NB4 (cell line): ENCODE measurements around the gene UBE2K.

Experiments
- MYC ChIP-seq: IDR thresholded peaks from 2 replicates; pipeline ENCODE4 v1.6.1; 2011; ENCODE audit warnings: low read depth, low read length
- POLR2A ChIP-seq: IDR thresholded peaks from 2 replicates; pipeline ENCODE4 v1.6.1; 2011; ENCODE audit warnings: mild to moderate bottlenecking; ENCODE audit not compliant: insufficient read length; ENCODE audit errors: extremely low read depth
- TF ChIP-seq, protein P1 (sequence below): IDR thresholded peaks from one replicate; pipeline ENCODE4 v1.5.1; 2012; ENCODE audit warnings: low read depth, low read length
- TF ChIP-seq, protein P2 (sequence below): IDR thresholded peaks from 2 replicates; pipeline ENCODE4 v1.6.1; 2011; ENCODE audit warnings: low read depth, low read length

DNA sequence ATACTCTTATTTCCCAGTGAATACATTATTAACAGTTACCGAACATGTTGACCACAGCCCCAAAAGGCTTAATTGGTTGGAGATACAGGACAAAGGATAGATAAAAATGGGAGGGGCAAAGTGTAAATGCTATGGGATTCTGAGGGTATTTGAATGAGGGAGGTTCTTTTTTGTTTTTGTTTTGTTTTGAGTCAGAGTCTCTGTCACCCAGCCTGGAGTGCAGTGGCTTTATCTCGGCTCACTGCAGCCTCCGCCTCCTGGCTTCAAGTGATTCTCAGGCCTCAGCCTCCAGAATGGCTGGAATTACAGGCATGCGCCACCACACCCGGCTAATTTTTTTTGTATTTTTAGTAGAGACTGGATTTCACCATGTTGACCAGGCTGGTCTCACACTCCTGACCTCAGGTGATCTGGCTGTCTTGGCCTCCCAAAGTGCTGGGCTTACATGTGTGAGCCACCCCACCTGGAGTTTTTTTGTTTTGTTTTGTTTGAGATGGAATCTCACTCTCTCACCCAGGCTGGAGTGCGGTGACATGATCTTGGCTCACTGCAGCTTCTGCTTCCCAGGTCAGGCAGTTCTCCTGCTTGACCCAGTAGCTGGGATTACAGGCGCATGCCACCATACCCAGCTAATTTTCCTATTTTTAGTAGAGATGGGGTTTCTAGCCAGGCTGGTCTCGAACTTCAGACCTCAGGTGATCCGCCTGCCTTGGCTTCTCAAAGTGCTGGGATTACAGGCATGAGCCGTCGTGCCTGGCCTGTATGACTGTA is 9.0 kb downstream of the UBE2K start:
- TF ChIP-seq, protein P1, sequence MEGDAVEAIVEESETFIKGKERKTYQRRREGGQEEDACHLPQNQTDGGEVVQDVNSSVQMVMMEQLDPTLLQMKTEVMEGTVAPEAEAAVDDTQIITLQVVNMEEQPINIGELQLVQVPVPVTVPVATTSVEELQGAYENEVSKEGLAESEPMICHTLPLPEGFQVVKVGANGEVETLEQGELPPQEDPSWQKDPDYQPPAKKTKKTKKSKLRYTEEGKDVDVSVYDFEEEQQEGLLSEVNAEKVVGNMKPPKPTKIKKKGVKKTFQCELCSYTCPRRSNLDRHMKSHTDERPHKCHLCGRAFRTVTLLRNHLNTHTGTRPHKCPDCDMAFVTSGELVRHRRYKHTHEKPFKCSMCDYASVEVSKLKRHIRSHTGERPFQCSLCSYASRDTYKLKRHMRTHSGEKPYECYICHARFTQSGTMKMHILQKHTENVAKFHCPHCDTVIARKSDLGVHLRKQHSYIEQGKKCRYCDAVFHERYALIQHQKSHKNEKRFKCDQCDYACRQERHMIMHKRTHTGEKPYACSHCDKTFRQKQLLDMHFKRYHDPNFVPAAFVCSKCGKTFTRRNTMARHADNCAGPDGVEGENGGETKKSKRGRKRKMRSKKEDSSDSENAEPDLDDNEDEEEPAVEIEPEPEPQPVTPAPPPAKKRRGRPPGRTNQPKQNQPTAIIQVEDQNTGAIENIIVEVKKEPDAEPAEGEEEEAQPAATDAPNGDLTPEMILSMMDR, result no peak
- no peak for TF ChIP-seq POLR2A
- TF ChIP-seq, protein P2, sequence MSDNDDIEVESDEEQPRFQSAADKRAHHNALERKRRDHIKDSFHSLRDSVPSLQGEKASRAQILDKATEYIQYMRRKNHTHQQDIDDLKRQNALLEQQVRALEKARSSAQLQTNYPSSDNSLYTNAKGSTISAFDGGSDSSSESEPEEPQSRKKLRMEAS, result no peak
- no peak for TF ChIP-seq MYC
